CD14-positive monocyte (primary cell): ENCODE measurements around the gene CDH12. TPM values are rescaled to one million over a fixed set of nuclear protein-coding genes. Genes with fewer than 3 reads are reported as not detected.

ENCODE experiments used
- DNase-seq, 3 donors: peaks; one replicate each; pipeline ENCODE4 v3.0.0-alpha.2; 2011 to 2022
- H2AFZ ChIP-seq: 2 replicates; pipeline ENCODE4 v1.6.0; 2012; ENCODE audit warnings: mild to moderate bottlenecking, low read depth, low read length, inconsistent platforms; ENCODE audit not compliant: insufficient read depth, poor library complexity, severe bottlenecking
- H3K27ac ChIP-seq, 2 donors: 1 replicate in 1 of 2; 2 replicates in 1 of 2; pipeline ENCODE4 v1.5.1; 2012 to 2013; ENCODE audit warnings: low read length in 2 of 2, control low read depth in 1 of 2, inconsistent platforms in 1 of 2, low read depth in 1 of 2, mild to moderate bottlenecking in 1 of 2
- H3K27me3 ChIP-seq, 2 donors: one replicate each; pipeline versions ENCODE4 v1.6.0 to v1.6.1; 2011 to 2013; ENCODE audit warnings: low read length in 2 of 2; ENCODE audit not compliant: control insufficient read depth in 2 of 2, insufficient read depth in 2 of 2
- H3K36me3 ChIP-seq, 2 donors: replicated peaks in 1 of 2; 1 replicate in 1 of 2; 2 replicates in 1 of 2; pipeline versions ENCODE4 v1.5.1 to v1.6.1; 2012 to 2013; ENCODE audit warnings: low read length in 2 of 2, control low read depth in 1 of 2, inconsistent platforms in 1 of 2, mild to moderate bottlenecking in 1 of 2; ENCODE audit not compliant: insufficient read depth in 2 of 2, control insufficient read depth in 1 of 2
- H3K4me1 ChIP-seq, 2 donors: 1 replicate in 1 of 2; 2 replicates in 1 of 2; pipeline versions ENCODE4 v1.5.1 to v1.6.1; 2012 to 2013; ENCODE audit warnings: low read length in 2 of 2, control low read depth in 1 of 2, inconsistent platforms in 1 of 2, mild to moderate bottlenecking in 1 of 2, moderate library complexity in 1 of 2; ENCODE audit not compliant: insufficient read depth in 2 of 2, control insufficient read depth in 1 of 2
- H3K4me2 ChIP-seq: replicated peaks from 2 replicates; pipeline ENCODE3; 2012; ENCODE audit warnings: low read length, moderate library complexity, mild to moderate bottlenecking; ENCODE audit not compliant: poor library complexity, severe bottlenecking; ENCODE audit errors: extremely low read depth
- H3K4me3 ChIP-seq, 3 experiments: fragments of 200-600 bp in 1 of 3; sonication (generic) in 1 of 3; replicated peaks in 1 of 3; 1 replicate in 2 of 3; 2 replicates in 1 of 3; pipeline ENCODE4 v1.5.1; 2011 to 2013; ENCODE audit warnings: low read length in 3 of 3, mild to moderate bottlenecking in 3 of 3, control low read depth in 2 of 3, low read depth in 2 of 3, inconsistent platforms in 1 of 3, moderate library complexity in 1 of 3
- H3K79me2 ChIP-seq: 2 replicates; pipeline ENCODE4 v1.6.0; 2012; ENCODE audit warnings: mild to moderate bottlenecking, control low read depth, inconsistent platforms, low read length, moderate library complexity; ENCODE audit not compliant: insufficient read depth
- H3K9ac ChIP-seq: 2 replicates; pipeline ENCODE4 v1.6.0; 2017; ENCODE audit warnings: low read length, mild to moderate bottlenecking; ENCODE audit not compliant: insufficient read depth, poor library complexity, severe bottlenecking
- H3K9me3 ChIP-seq, 2 donors: replicated peaks in 1 of 2; 1 replicate in 1 of 2; 2 replicates in 1 of 2; pipeline versions ENCODE4 v1.5.1 to v1.6.1; 2012 to 2013; ENCODE audit warnings: low read length in 2 of 2, control low read depth in 1 of 2; ENCODE audit not compliant: control insufficient read depth in 1 of 2, insufficient read depth in 1 of 2
- H4K20me1 ChIP-seq: 2 replicates; pipeline ENCODE4 v1.6.0; 2012; ENCODE audit warnings: mild to moderate bottlenecking, low read length, control low read depth, moderate library complexity; ENCODE audit not compliant: insufficient read depth
- H3K27ac Mint-ChIP-seq, 7 donors: one replicate each; pipeline ENCODE4 v1.8.0; 2020; ENCODE audit warnings: mild to moderate bottlenecking in 7 of 7, mixed read lengths in 7 of 7, moderate library complexity in 6 of 7, inconsistent platforms in 2 of 7
- H3K27me3 Mint-ChIP-seq, 3 donors: one replicate each; pipeline ENCODE4 v1.8.0; 2021 to 2022; ENCODE audit warnings: low read depth in 3 of 3, mild to moderate bottlenecking in 3 of 3, mixed read lengths in 3 of 3, moderate library complexity in 3 of 3, inconsistent platforms in 1 of 3
- H3K36me3 Mint-ChIP-seq, 2 donors: one replicate each; pipeline ENCODE4 v1.8.0; 2020; ENCODE audit warnings: mixed read lengths in 2 of 2, inconsistent platforms in 1 of 2, mild to moderate bottlenecking in 1 of 2
- H3K4me1 Mint-ChIP-seq: one replicate; pipeline ENCODE4 v1.8.0; 2020; ENCODE audit warnings: mild to moderate bottlenecking, mixed read lengths
- H3K4me3 Mint-ChIP-seq, 2 donors: one replicate each; pipeline ENCODE4 v1.8.0; 2020; ENCODE audit warnings: mild to moderate bottlenecking in 2 of 2, mixed read lengths in 2 of 2, moderate library complexity in 1 of 2
- H3K9me3 Mint-ChIP-seq, 7 donors: one replicate each; pipeline ENCODE4 v1.8.0; 2020 to 2022; ENCODE audit warnings: mixed read lengths in 7 of 7, mild to moderate bottlenecking in 6 of 7, moderate library complexity in 6 of 7, inconsistent platforms in 2 of 7
- CTCF ChIP-seq: fragments of 200-600 bp; IDR thresholded peaks from one replicate; pipeline ENCODE4 v1.8.0; 2022; ENCODE audit warnings: antibody characterized with exemption, mild to moderate bottlenecking
- WGBS: methylation state at CpG from one replicate; pipeline ENCODE4 v1.1.5; 2013; ENCODE audit warnings: missing lambda C conversion rate; ENCODE audit not compliant: insufficient coverage; 5-methylcytosine and 5-hydroxymethylcytosine counted together
- intact Hi-C, 2 donors: fragments of 100-400 bp; cut with micrococcal nuclease; formaldehyde crosslinking; loops; one replicate each; pipeline versions ENCODE4 v1.15.0 to v1.15.1; 2023
- polyA plus RNA-seq, 3 donors: library from polyadenylated mRNA; depleted of rRNA in 1 of 3; unstranded in 2 of 3; stranded (reverse) in 1 of 3; fragments of 300-500 nt in 2 of 3; fragments of >200 nt in 1 of 3; fragmentation: Illumina TruSeq in 2 of 3; gene quantifications; 1 replicate in 2 of 3; 2 replicates in 1 of 3; pipeline ENCODE4 v1.2.3, GENCODE V29; 2012 to 2021

The CDH12 gene
- polyA plus RNA-seq, 3 donors: not detected

- Histone ChIP-seq H4K20me1 (no peaks in the 10 kb centered on the region), H3K9me3 (no peaks in the 10 kb centered on the region), H3K9ac (no peak overlapping the region), H3K79me2 (no peaks in the 10 kb centered on the region), H3K4me3 (no peak overlapping the region), H3K4me1 (no peaks in the 10 kb centered on the region), H3K27ac (no peak overlapping the region), H2AFZ (no peak overlapping the region), H3K4me2 (no peak overlapping the region), H3K27me3 (no peaks in the 10 kb centered on the region), H3K36me3 (no peaks in the 10 kb centered on the region)
- Mint-ChIP-seq H3K9me3 (peaks cover 0 to 4% (median 0%) of the 10 kb centered on the region in 7 donors), H3K36me3 (no peaks in the 10 kb centered on the region), H3K4me1 (no peaks in the 10 kb centered on the region), H3K4me3 (no peak overlapping the region), H3K27ac (no peak overlapping the region), H3K27me3 (no peaks in the 10 kb centered on the region)
- DNase-seq: no peak
- TF ChIP-seq CTCF: no peak
- 88% methylated on average over 5 of the region's 6 CpGs for WGBS
- intact Hi-C loops: no loop called here
These were observed 538.6 kb downstream of the CDH12 start for GRCh38 chr5:22314548-22314947.

- H3K4me3 ChIP-seq: no peak overlapping the region
- H3K36me3 ChIP-seq: no peaks in the 10 kb centered on the region
- Mint-ChIP-seq H3K9me3 (peaks cover 0 to 2% (median 0%) of the 10 kb centered on the region in 7 donors), H3K27me3 (peaks cover 0 to 2% (median 1%) of the 10 kb centered on the region in 3 donors), H3K27ac (no peak overlapping the region), H3K4me1 (no peaks in the 10 kb centered on the region), H3K36me3 (no peaks in the 10 kb centered on the region), H3K4me3 (no peak overlapping the region)
- H3K4me2 ChIP-seq: no peak overlapping the region
- H3K27me3 ChIP-seq: no peaks in the 10 kb centered on the region
- 86% methylated on average over 2 of the region's 2 CpGs for WGBS
- no peaks in the 10 kb centered on the region for H3K9me3 ChIP-seq
- intact Hi-C loops: no loop called here
- no peak overlapping the region for H2AFZ ChIP-seq
- no peak for DNase-seq
- TF ChIP-seq CTCF: no peak
- no peak overlapping the region for H3K27ac ChIP-seq
- H4K20me1 ChIP-seq: no peaks in the 10 kb centered on the region
- no peaks in the 10 kb centered on the region for H3K4me1 ChIP-seq
- H3K9ac ChIP-seq: no peak overlapping the region
- H3K79me2 ChIP-seq: no peaks in the 10 kb centered on the region
These were observed 547.1 kb downstream of the CDH12 start for GRCh38 chr5:22306011-22306410.
